ENCODE data around the gene TBC1D1.

TBC1D1 gene

GRCh38 chr4:37994569-37994968, 103.7 kb downstream of the TBC1D1 start:
- DNase-seq = no peak

DNA sequence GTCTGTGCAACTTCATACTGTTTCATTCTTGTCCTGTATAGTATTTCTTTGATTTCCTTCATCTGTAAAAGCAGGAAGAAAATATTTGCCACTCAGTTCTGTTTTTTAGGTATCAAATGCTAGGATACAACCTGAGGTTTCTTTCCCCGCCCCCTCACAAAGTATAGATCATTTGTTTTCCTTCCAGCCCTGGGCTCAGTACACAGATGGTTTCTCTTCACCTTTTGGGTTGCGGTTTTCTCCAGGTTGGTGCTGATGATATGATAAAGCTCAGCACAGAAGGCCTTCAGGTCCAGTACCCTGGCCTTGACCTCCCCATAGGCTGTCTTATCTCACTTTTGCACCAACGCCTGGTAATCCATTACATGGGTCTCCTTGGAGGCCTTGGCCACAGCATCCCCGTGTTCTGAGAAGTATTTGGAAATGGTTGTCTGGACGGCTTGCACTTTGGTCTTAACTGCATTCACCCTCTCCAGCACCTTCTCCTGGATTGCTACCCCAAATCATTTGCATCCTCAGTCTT, 104.5 kb downstream of the TBC1D1 start:
- no peak for DNase-seq

- no peak for DNase-seq
Measured at GRCh38 chr4:37995981-37996775, 105.3 kb downstream of the TBC1D1 start.

DNA sequence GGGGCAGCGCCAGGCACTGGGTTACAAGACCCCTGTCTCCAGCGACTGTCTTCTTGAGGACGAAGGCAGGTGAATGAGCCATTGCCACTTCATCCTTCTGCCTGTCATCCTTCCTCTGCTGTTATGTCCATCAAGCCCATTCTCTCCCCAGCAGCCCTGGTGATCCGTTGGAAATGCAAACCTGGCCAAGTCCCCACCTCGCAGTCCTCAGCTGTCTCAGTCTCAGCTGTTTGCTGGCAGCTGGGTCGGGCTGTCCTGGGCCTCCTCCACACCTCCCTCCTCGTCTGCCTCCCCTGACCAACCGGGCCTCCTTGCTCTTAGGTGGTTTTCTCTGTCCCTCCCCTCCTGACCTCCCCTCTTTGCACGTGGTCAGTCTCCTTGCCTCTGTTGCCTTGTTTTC, 107.3 kb downstream of the TBC1D1 start:
- DNase-seq = no peak

- no peak for DNase-seq
Measured at GRCh38 chr4:37999000-37999716, 108.3 kb downstream of the TBC1D1 start.

DNA sequence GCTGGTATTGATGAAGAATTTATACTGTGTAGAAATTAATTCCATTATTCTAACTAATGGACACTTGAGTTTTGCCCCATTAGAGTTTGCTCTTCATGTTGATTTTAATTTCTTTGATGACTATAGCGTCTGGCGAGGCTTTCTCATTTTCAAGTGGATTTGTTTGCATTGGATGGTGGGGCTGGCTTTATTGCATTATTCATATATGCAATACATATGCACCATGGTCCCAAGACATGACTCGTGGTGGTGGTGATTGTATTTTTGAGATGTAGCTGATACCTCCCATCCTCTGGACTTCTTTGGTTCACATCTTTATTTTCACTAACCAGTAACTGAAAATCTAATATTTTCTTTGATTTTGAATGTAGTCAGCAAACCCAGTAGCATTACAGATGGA, 109.1 kb downstream of the TBC1D1 start:
- no peak for DNase-seq

DNA sequence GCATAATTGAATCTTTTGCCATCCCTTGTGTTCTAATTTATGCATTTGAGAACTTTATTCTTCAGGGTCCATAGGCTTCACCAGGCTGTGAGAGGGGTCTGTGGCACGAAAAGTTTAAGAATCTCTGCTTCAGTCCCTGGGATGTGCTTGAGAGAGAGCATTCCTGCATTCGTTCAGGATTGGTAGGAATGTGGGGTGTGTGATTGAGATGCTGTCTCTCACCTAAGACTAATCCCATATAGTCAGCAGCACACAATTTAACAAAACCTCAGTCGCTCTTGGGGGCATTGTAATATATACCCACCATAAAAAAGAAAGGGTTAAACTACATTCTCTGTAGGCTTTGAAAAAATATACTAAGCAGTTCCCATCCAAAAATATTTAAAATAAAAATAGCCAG, 111.0 kb downstream of the TBC1D1 start:
- DNase-seq = no peak

- DNase-seq = no peak
Measured at GRCh38 chr4:38002451-38003071, 111.7 kb downstream of the TBC1D1 start.

GRCh38 chr4:38003102-38003501, 112.2 kb downstream of the TBC1D1 start:
- peak in 1 of 5 experiments; percentile 43 for DNase-seq

DNA sequence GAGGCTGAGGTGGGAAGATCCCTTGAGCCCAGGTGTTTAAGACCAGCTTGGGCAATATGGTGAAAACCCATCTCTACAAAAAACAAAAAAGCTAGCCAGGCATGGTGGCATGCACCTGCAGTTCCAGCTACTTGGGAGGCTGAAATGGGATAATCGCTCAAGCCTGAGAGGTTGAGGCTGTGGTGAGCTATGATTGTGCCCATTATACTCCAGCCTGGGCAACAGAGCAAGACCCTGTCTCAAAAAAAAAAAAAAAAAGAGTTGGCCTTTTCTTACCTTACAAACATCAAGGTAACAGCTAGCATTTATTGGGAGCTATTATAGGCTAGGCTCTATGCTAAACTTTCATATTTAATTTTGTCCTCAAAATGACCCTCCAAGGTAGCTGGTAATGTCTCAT, 112.7 kb downstream of the TBC1D1 start:
- no peak for DNase-seq

- DNase-seq = no peak
Measured at GRCh38 chr4:38004062-38004461, 113.2 kb downstream of the TBC1D1 start.

DNA sequence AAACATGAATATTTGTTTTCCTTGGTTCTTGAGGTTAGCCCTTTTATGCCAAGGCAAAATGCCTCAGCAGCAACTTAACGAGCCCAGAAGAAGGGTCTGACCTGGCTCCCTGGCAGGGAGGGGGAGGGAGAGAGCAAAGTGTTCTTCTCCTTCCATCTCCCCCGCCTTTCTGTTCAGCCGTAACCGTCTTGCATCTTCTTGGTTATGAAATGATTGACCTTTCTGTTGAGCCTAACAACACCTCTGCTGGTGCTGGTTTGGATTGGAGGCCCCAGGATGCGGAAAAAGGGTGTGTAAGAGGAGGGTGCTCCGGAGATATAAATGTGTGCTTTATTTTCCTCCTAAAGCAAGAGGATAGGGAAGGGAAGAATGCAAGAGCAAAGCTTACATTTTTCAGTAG, 114.0 kb downstream of the TBC1D1 start:
- DNase-seq = no peak

DNA sequence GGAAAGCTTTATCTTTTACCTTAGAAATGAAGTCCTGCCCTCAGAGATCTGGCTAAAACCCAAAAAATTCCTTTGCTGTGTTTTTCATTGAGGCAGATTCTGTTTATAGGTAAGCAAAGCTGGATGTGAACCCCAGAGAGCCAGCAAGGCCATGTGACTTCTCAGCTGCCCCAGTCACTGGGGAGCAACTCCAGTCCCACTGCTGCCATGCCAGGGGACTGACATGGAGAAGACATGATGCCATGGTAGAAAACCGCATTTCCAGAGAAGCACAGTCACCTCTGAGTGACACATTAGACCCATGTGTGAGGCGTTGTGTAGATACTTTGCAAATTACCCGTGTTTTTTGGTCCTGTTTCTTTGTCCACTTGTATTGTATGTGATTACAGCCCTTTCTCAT, 114.8 kb downstream of the TBC1D1 start:
- DNase-seq = no peak

- no peak for DNase-seq
Measured at GRCh38 chr4:38007645-38008044, 116.8 kb downstream of the TBC1D1 start.

DNA sequence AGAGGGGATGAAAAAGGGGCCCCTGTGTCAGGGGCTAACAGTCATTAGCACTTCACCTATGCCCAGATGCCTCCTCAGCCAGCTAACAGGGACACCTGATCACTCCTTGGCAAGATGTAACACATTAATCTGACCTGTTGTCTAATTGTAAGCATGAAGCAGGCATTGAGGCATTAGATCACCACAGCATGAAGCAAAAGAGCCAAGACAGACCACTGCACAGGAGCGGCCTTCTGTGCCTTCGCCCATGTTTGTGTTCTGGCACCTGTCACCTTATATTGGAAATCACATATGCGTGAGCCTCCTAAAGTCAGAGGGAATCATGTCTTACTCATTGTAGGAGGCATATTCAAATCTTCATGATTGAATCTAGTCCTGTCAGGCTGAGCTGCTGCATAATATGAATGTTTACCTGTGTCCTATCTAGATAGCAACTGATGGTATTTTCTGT, 117.7 kb downstream of the TBC1D1 start:
- no peak for DNase-seq

DNA sequence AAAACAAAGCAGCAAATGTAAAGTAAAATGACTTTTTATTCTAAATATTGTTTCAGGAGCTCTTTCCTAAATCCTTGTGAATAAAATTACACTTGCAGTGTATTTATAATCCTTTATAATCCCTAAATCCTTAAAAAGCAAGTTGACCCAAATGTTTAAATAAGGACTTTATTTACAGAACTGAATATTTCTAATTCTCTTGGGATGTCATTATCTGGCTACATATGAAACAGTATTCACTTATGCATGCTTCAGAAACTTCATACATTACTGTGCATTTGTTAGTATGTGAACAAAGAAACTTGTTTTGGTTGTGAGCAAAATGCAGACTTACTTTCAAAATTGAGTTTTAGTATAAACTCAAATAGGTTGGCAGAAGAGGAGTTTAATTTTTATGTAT, 118.5 kb downstream of the TBC1D1 start:
- no peak for DNase-seq

GRCh38 chr4:38009949-38010348, 119.1 kb downstream of the TBC1D1 start:
- no peak for DNase-seq

DNA sequence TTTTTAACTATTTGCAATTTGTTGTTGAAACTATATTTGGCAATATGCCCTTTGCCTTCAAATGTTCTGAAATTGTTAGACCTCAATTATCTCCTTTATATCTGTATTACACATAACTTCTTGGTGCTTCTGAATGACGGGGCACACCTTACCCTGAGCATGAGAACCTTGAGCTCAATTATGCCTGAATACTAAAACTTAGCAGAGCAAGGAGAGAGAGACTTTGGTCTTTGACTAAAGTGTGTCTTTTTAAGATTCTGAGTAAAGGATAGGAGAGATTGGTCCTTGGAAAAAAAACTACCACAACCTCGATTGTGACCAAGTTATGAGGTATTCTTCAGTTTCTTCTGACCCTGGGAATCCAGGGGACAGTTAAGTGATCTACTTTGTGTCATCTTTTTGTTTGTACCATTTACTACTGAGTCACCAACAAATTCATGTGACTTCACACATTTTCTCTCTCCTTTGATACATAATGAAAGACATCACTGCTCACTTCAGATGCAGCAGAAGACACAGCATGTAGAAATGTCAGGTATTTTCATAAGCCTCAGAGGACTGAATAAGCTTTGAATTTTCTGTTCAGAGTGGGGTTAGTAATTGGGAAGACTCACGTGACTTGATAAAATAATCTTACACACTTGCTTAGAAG, 120.8 kb downstream of the TBC1D1 start:
- DNase-seq = no peak

GRCh38 chr4:38013461-38014366, 122.8 kb downstream of the TBC1D1 start:
- DNase-seq = no peak

DNA sequence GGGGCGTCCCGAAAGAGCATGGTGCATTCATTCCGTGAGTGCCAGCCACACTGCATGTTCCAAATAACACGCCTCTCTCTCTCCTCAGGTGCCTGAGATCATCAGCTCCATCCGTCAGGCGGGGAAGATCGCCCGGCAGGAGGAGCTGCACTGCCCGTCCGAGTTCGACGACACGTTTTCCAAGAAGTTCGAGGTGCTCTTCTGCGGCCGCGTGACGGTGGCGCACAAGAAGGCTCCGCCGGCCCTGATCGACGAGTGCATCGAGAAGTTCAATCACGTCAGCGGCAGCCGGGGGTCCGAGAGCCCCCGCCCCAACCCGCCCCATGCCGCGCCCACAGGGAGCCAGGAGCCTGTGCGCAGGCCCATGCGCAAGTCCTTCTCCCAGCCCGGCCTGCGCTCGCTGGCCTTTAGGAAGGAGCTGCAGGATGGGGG, 123.6 kb downstream of the TBC1D1 start:
- DNase-seq = no peak

- DNase-seq = no peak
Measured at GRCh38 chr4:38015886-38016515, 125.1 kb downstream of the TBC1D1 start.

All from T-helper 2 cell (primary cell).